Testis (tissue), 2 donors: ENCODE results near the gene SORL1-AS1.

Experiments
- DNase-seq: peaks from one replicate; pipeline ENCODE4 v3.0.0-alpha.2; 2019
- H3K27ac ChIP-seq, 2 donors: fragments of 200-600 bp; sonication (generic); one replicate each; pipeline ENCODE4 v1.5.1; 2019
- H3K27me3 ChIP-seq: fragments of 200-600 bp; sonication (generic); one replicate; pipeline ENCODE4 v1.5.1; 2019
- H3K36me3 ChIP-seq: fragments of 200-600 bp; sonication (generic); one replicate; pipeline ENCODE4 v1.5.1; 2017; ENCODE audit warnings: low read depth; ENCODE audit errors: missing control alignments
- H3K4me1 ChIP-seq: fragments of 200-600 bp; sonication (generic); one replicate; pipeline ENCODE4 v1.5.1; 2019
- H3K4me3 ChIP-seq, 2 donors: fragments of 200-600 bp; sonication (generic); one replicate each; pipeline ENCODE4 v1.5.1; 2017 to 2019
- H3K9me3 ChIP-seq: fragments of 200-600 bp; sonication (generic); one replicate; pipeline ENCODE4 v1.5.1; 2017
- POLR2A ChIP-seq: fragments of 450-650 bp; IDR thresholded peaks from one replicate; pipeline ENCODE4 v1.6.1; 2017; ENCODE audit warnings: antibody characterized with exemption, mild to moderate bottlenecking, moderate library complexity
- WGBS, 2 donors: methylation state at CpG; one replicate each; pipeline ENCODE4 v1.1.5; 2018; 5-methylcytosine and 5-hydroxymethylcytosine counted together
- intact Hi-C: fragments of 100-400 bp; cut with DNase I; formaldehyde crosslinking; loops from one replicate; pipeline ENCODE4 v1.15.1; 2023; ENCODE audit warnings: low total_unique reads
- TF ChIP-seq, protein P1 (sequence below), 3 experiments: fragments of 450-650 bp in 2 of 3; fragments of 200-600 bp in 1 of 3; sonication (generic) in 1 of 3; IDR thresholded peaks; one replicate each; pipeline ENCODE4 v1.5.1; 2016 to 2019; ENCODE audit warnings: antibody characterized with exemption in 3 of 3, mild to moderate bottlenecking in 2 of 3, moderate library complexity in 1 of 3

SORL1-AS1 gene

DNA sequence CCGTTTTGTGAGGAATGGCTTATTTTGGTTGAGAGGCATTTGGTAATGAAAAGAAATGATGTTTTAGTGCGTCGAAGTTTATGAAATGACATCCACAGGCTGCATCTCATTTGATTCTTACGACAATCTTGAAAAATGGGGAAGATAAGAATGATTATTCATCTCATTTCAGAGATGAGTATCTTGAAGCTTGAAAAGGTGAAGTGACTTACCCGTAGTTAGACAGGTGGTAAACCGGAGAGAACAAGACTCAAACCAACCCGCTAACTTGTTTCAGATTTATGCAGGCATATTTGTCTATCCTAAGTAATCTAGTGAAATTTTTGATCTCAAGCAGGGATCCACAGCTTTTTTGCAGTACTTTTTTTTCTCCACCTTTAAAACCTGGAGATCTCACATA lies 9.1 kb upstream of the SORL1-AS1 start:
- Histone ChIP-seq H3K4me3 (no peak overlapping the region), H3K36me3 (no peaks in the 10 kb centered on the region), H3K27ac (no peak overlapping the region), H3K9me3 (no peaks in the 10 kb centered on the region), H3K27me3 (no peaks in the 10 kb centered on the region), H3K4me1 (peaks cover 35% of the 10 kb centered on the region)
- TF ChIP-seq POLR2A = no peak
- TF ChIP-seq, protein P1, sequence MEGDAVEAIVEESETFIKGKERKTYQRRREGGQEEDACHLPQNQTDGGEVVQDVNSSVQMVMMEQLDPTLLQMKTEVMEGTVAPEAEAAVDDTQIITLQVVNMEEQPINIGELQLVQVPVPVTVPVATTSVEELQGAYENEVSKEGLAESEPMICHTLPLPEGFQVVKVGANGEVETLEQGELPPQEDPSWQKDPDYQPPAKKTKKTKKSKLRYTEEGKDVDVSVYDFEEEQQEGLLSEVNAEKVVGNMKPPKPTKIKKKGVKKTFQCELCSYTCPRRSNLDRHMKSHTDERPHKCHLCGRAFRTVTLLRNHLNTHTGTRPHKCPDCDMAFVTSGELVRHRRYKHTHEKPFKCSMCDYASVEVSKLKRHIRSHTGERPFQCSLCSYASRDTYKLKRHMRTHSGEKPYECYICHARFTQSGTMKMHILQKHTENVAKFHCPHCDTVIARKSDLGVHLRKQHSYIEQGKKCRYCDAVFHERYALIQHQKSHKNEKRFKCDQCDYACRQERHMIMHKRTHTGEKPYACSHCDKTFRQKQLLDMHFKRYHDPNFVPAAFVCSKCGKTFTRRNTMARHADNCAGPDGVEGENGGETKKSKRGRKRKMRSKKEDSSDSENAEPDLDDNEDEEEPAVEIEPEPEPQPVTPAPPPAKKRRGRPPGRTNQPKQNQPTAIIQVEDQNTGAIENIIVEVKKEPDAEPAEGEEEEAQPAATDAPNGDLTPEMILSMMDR (IDR thresholded peaks at IDR 0.05) = no peak
- intact Hi-C loops = no loop called here
- DNase-seq = no peak
- 87 to 92% methylated on average over 7 of the region's 7 CpGs for WGBS, 2 donors

GRCh38 chr11:121460941-121461514 lies 8.3 kb upstream of the SORL1-AS1 start:
- TF ChIP-seq, protein P1 (IDR thresholded peaks at IDR 0.05) = no peak
- TF ChIP-seq POLR2A = no peak
- DNase-seq = no peak
- Histone ChIP-seq H3K36me3 (no peaks in the 10 kb centered on the region), H3K27ac (no peak overlapping the region), H3K27me3 (no peaks in the 10 kb centered on the region), H3K4me1 (peaks cover 27% of the 10 kb centered on the region), H3K9me3 (no peaks in the 10 kb centered on the region), H3K4me3 (no peak overlapping the region)
- intact Hi-C loops = no loop called here
- 81 to 93% methylated on average over 4 of the region's 4 CpGs for WGBS, 2 donors

- Histone ChIP-seq H3K27ac (no peak overlapping the region), H3K4me1 (peaks cover 14% of the 10 kb centered on the region), H3K4me3 (no peak overlapping the region), H3K27me3 (no peaks in the 10 kb centered on the region), H3K9me3 (no peaks in the 10 kb centered on the region), H3K36me3 (no peaks in the 10 kb centered on the region)
- TF ChIP-seq, protein P1 (IDR thresholded peaks at IDR 0.05) = no peak
- no peak for TF ChIP-seq POLR2A
- DNase-seq = no peak
- 85 to 88% methylated on average over 7 of the region's 7 CpGs for WGBS, 2 donors
- intact Hi-C loops = no loop called here
These were observed 6.7 kb upstream of the SORL1-AS1 start for GRCh38 chr11:121459413-121460017.

DNA sequence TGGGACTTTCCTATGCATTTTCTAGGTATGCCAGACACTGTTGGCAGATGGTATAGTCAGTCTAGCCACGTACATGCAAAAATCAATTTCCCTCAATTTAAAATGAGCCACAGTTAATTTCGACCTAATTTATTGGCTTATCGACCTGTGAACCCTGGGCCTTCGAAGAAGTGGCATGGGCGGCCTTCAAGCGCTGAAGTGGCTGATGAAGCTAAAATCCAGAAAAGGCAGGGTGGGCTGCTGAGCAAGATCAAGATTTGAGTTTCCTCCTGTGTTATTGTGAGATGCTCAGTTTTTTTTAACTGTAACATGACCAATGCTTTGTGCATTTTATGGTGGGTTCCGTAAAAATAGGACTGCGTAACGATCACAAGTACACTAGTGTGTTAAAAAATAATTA lies 5.8 kb upstream of the SORL1-AS1 start:
- H3K9me3 ChIP-seq = no peaks in the 10 kb centered on the region
- intact Hi-C loops = no loop called here
- H3K36me3 ChIP-seq = no peaks in the 10 kb centered on the region
- DNase-seq = no peak
- WGBS, 2 donors = 91 to 94% methylated on average over 9 of the region's 9 CpGs
- TF ChIP-seq, protein P1 (IDR thresholded peaks at IDR 0.05) = no peak
- no peak for TF ChIP-seq POLR2A
- no peak overlapping the region for H3K27ac ChIP-seq
- H3K4me3 ChIP-seq = no peak overlapping the region
- H3K4me1 ChIP-seq = peaks cover 4% of the 10 kb centered on the region
- H3K27me3 ChIP-seq = no peaks in the 10 kb centered on the region
